Loucy (cell line): Measurements from ENCODE around the gene SENP7.
A peak's percentile ranks its signal among the peaks of the same experiment; 100 is the strongest.

ENCODE experiments used
- CTCF ChIP-seq: fragments of 200-600 bp; sonication (generic); conservative IDR thresholded peaks from 2 replicates; pipeline ENCODE4 v1.5.1; 2014; ENCODE audit warnings: mild to moderate bottlenecking, antibody characterized with exemption, low read length
- EZH2phosphoT487 ChIP-seq: fragments of 200-600 bp; IDR thresholded peaks from 2 replicates; pipeline ENCODE4 v1.6.1; 2018; ENCODE audit warnings: antibody characterized with exemption, mild to moderate bottlenecking, moderate library complexity, borderline replicate concordance

- TF ChIP-seq CTCF, result peak; percentile 56
- TF ChIP-seq EZH2phosphoT487, result no peak
Measured at GRCh38 chr3:101544161-101544850, 31.3 kb upstream of the SENP7 start.
